Psoas muscle (tissue), 8 donors: ENCODE data around the gene ARHGEF26. TPM values are rescaled to one million over a fixed set of nuclear protein-coding genes. Genes with fewer than 3 reads are reported as not detected.

ENCODE experiments used
- ATAC-seq, 4 donors: fragments of 200-7000 bp; cut with Tn5 transposase; one replicate each; pipeline ENCODE4 v1.9.1; 2020; ENCODE audit warnings: moderate library complexity in 3 of 4, mild to moderate bottlenecking in 2 of 4
- DNase-seq, 2 donors: peaks; one replicate each; pipeline ENCODE4 v3.0.0-alpha.2; 2020
- H3K27ac ChIP-seq: fragments of 200-600 bp; one replicate; pipeline ENCODE4 v1.8.0; 2022
- H3K27me3 ChIP-seq, 3 donors: fragments of 200-600 bp in 1 of 3; one replicate each; pipeline versions ENCODE4 v1.6.1 to v1.8.0; 2013 to 2022; ENCODE audit warnings: low read length in 2 of 3, mild to moderate bottlenecking in 2 of 3, moderate library complexity in 1 of 3; ENCODE audit not compliant: insufficient read depth in 3 of 3
- H3K36me3 ChIP-seq, 2 donors: fragments of 200-600 bp in 1 of 2; one replicate each; pipeline versions ENCODE4 v1.6.1 to v1.8.0; 2013 to 2022; ENCODE audit warnings: low read depth in 1 of 2, mild to moderate bottlenecking in 1 of 2, moderate library complexity in 1 of 2; ENCODE audit not compliant: insufficient read depth in 1 of 2
- H3K4me1 ChIP-seq: fragments of 200-600 bp; one replicate; pipeline ENCODE4 v1.8.0; 2022
- H3K4me3 ChIP-seq: fragments of 200-600 bp; one replicate; pipeline ENCODE4 v1.8.0; 2022; ENCODE audit warnings: mild to moderate bottlenecking
- H3K9me3 ChIP-seq: fragments of 200-600 bp; one replicate; pipeline ENCODE4 v1.8.0; 2022
- WGBS, 3 donors: extraction: QIAGEN DNeasy Blood & Tissue Kit; methylation state at CpG; one replicate each; pipeline versions ENCODE4 v1.1.6 to v1.1.7; 2013; 5-methylcytosine and 5-hydroxymethylcytosine counted together
- intact Hi-C, 2 donors: fragments of 100-400 bp; cut with DNase I; formaldehyde crosslinking; loops; one replicate each; pipeline versions ENCODE4 v1.11.0 to v1.14.2; 2022
- polyA plus RNA-seq, 3 donors: library from polyadenylated mRNA; stranded (reverse); fragments of 200-250 nt; gene quantifications; one replicate each; pipeline ENCODE4 v1.2.3, GENCODE V29; 2013
- total RNA-seq, 4 donors: library from RNA; stranded (reverse); fragmentation: NEBNext Ultra II Directional in 2 of 4; extraction: Animal tissue kit (Norgen Biotek cat#: 25700) in 2 of 4; gene quantifications; one replicate each; pipeline versions ENCODE4 v1.2.1 to v1.2.4, GENCODE V29; 2021 to 2023
- TF ChIP-seq, protein P1 (sequence below): fragments of 200-600 bp; IDR thresholded peaks from one replicate; pipeline ENCODE4 v1.8.0; 2022; ENCODE audit warnings: antibody characterized with exemption
- donor health status: healthy with polysubstance abuse.
- donor health status: DM: no; HTN: no; CAD: no; lungs with moderate emphysema.
- donor health status: Bipolar disorder and iron deficiency.
- donor health status: healthy.
- donor health status: DM: yes; HTN: yes; CAD: no.
- donor health status: DM: no; HTN: no; CAD: no.
- donor health status: DM: no; HTN: no; CAD: no.
- donor health status: DM: yes; HTN: yes; CAD: no.

Gene ARHGEF26
- total and polyA plus RNA-seq, 7 donors, result 0.35 to 1.8 (median 0.42) TPM

DNA sequence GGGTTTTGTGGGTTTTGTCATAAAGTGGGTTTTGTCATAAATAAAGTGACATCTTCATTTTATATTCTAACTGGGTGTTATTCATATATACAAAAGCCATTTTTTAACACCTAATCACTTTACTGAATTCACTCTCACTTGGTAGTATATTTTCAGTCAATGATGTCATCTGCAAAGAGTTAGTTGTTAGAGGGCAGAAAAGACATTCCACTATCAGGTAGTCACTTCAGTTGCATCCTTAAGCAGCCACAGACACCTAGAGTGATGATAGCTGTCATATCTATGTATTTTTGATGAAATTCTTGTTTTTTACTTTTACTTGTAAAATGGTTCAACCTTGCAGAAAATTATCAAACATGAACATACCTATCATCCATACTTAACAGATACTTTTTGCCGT, 114.1 kb downstream of the ARHGEF26 start:
- WGBS, 3 donors, result 92 to 96% (median 96%) methylated on average over 1 of the region's 1 CpG
- H3K4me1 ChIP-seq, result no peaks in the 10 kb centered on the region
- TF ChIP-seq, protein P1, sequence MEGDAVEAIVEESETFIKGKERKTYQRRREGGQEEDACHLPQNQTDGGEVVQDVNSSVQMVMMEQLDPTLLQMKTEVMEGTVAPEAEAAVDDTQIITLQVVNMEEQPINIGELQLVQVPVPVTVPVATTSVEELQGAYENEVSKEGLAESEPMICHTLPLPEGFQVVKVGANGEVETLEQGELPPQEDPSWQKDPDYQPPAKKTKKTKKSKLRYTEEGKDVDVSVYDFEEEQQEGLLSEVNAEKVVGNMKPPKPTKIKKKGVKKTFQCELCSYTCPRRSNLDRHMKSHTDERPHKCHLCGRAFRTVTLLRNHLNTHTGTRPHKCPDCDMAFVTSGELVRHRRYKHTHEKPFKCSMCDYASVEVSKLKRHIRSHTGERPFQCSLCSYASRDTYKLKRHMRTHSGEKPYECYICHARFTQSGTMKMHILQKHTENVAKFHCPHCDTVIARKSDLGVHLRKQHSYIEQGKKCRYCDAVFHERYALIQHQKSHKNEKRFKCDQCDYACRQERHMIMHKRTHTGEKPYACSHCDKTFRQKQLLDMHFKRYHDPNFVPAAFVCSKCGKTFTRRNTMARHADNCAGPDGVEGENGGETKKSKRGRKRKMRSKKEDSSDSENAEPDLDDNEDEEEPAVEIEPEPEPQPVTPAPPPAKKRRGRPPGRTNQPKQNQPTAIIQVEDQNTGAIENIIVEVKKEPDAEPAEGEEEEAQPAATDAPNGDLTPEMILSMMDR, result no peak
- no peaks in the 10 kb centered on the region for H3K27me3 ChIP-seq
- no peak for DNase-seq
- no peak overlapping the region for H3K4me3 ChIP-seq
- no peaks in the 10 kb centered on the region for H3K9me3 ChIP-seq
- ATAC-seq, result no peak
- intact Hi-C loops, result no loop called here
- no peak overlapping the region for H3K27ac ChIP-seq
- H3K36me3 ChIP-seq, result no peaks in the 10 kb centered on the region

DNA sequence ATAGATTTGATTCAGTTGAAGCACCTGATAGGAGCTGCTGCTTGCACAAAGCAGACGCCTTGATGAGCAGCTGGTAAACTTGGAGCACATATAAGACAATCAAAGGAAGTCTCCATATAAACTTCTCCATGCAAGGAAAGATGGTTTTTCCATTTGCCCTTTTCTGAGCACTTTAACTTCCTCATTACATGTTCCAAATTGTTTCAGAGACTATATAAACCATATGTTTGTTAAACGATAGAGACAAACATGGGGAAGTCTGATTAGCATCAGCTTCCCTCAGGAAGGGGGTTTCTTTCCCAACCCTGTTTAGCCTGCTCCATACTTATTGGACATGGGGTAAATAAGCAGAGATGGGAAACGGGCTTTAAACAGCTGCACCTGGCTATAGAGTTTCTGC, 115.1 kb downstream of the ARHGEF26 start:
- no peaks in the 10 kb centered on the region for H3K27me3 ChIP-seq
- H3K36me3 ChIP-seq, result no peaks in the 10 kb centered on the region
- TF ChIP-seq, protein P1, result no peak
- WGBS, 3 donors, result 46 to 55% (median 49%) methylated on average over 3 of the region's 3 CpGs
- intact Hi-C loops, result no loop called here
- no peak for ATAC-seq
- no peak overlapping the region for H3K27ac ChIP-seq
- no peak for DNase-seq
- H3K4me1 ChIP-seq, result no peaks in the 10 kb centered on the region
- no peaks in the 10 kb centered on the region for H3K9me3 ChIP-seq
- H3K4me3 ChIP-seq, result no peak overlapping the region

GRCh38 chr3:154240235-154240634, 119.0 kb downstream of the ARHGEF26 start:
- intact Hi-C loops, result no loop called here
- ATAC-seq (no peak), DNase-seq (no peak)
- Histone ChIP-seq H3K27me3 (no peaks in the 10 kb centered on the region), H3K36me3 (no peaks in the 10 kb centered on the region), H3K4me1 (no peaks in the 10 kb centered on the region), H3K9me3 (no peaks in the 10 kb centered on the region), H3K27ac (no peak overlapping the region), H3K4me3 (no peak overlapping the region)
- TF ChIP-seq, protein P1, result no peak
- 89 to 93% (median 93%) methylated on average over 6 of the region's 6 CpGs for WGBS, 3 donors

DNA sequence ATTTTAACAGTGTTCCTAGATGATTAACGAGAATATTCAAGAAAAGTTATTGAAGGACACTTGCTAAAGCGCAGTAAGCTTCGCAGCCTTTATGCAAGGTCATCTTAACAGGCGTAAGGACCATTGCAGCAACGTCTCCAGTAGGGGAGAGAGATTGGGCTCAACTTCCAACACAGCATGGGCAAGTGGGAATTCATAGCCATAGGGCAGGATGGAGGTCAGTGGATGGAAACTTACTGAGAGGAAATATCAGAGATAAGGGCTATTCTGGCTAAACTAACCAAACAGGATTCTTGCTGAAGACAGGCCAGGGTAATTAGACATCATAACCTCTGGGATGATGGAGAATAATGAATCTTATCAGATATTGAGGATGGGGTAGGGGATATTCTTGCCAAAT, 120.3 kb downstream of the ARHGEF26 start:
- Histone ChIP-seq H3K27ac (no peak overlapping the region), H3K27me3 (no peaks in the 10 kb centered on the region), H3K4me1 (no peaks in the 10 kb centered on the region), H3K4me3 (no peak overlapping the region), H3K36me3 (no peaks in the 10 kb centered on the region), H3K9me3 (no peaks in the 10 kb centered on the region)
- TF ChIP-seq, protein P1, result no peak
- ATAC-seq (no peak), DNase-seq (no peak)
- WGBS, 3 donors, result 91 to 92% (median 92%) methylated on average over 5 of the region's 5 CpGs
- intact Hi-C loops, result no loop called here

GRCh38 chr3:154242766-154243165, 121.6 kb downstream of the ARHGEF26 start:
- TF ChIP-seq, protein P1, result no peak
- DNase-seq (no peak), ATAC-seq (no peak)
- WGBS, 3 donors, result 78 to 81% (median 81%) methylated on average over 4 of the region's 4 CpGs
- H3K27ac ChIP-seq, result no peak overlapping the region
- H3K4me1 ChIP-seq, result no peaks in the 10 kb centered on the region
- H3K36me3 ChIP-seq, result no peaks in the 10 kb centered on the region
- no peak overlapping the region for H3K4me3 ChIP-seq
- intact Hi-C loops, result no loop called here
- H3K9me3 ChIP-seq, result no peaks in the 10 kb centered on the region
- H3K27me3 ChIP-seq, result no peaks in the 10 kb centered on the region
